CD4-positive, alpha-beta T cell treated with Interleukin-6 at 100 ng/mL for 8 hours (primary cell): Measurements from ENCODE around the gene ANAPC5.
"Not testable (repeated sequence)": the region's sequence is repeated elsewhere in the genome, so short reads cannot be mapped to it uniquely, and the experiment has no call there.

Experiments
- DNase-seq: peaks from one replicate; pipeline ENCODE4 v3.0.0-alpha.2; 2020; ENCODE audit warnings: mixed read lengths, low spot score

Gene ANAPC5

DNA sequence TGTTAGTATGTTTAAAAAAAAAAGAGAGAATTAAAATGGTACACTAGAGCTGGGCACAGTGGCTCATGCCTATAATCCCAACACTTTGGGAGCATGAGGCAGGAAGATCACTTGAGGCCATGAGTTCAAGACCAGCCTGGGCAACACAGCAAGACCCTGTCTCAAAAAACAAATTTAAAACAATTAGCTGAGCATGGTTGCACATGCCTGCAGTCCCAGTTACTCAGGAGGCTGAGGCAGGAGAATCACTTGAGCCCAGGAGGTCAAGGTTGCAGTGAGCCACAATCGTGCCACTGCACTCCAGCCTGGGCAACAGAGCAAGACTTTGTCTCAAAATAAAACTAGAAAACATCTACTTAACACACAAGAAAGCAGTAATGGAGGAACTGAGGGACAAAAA is 42.0 kb downstream of the ANAPC5 start:
- not testable (repeated sequence) for DNase-seq

DNA sequence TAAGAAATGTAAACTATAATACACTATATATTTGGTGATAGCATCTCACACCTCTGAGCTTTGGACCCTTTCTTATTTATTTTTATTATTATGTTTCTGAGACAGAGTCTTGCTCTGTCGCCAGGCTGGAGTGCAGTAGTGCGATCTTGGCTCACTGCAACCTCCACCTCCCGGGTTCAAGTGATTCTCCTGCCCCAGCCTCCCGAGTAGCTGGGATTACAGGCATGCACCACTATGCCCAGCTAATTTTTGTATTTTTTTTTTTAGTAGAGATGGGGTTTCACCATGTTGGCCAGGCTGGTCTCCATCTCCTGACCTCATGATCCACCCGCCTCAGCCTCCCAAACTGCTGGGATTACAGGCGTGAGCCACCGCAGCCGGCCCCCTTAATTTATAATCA is 44.8 kb downstream of the ANAPC5 start:
- DNase-seq = not testable (repeated sequence)

DNA sequence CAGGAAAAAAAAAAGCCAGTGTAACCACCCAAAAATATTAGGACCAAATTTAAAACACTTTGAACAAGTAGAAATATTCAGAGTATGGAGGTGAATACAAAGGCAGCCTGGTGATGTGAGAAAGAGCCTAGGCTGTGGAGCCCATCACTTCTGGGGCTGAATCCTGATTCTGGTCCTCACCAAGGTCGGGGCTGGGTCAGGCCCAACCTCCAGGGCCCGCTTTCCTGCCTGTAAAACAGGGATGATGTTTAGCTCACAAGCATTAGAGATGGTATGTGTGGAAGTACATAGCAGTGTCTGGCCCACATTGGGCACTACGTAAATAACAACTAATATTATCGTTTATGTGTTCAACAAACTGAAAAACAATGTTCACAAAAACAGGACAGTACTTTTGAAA is 47.9 kb downstream of the ANAPC5 start:
- DNase-seq = no peak

DNA sequence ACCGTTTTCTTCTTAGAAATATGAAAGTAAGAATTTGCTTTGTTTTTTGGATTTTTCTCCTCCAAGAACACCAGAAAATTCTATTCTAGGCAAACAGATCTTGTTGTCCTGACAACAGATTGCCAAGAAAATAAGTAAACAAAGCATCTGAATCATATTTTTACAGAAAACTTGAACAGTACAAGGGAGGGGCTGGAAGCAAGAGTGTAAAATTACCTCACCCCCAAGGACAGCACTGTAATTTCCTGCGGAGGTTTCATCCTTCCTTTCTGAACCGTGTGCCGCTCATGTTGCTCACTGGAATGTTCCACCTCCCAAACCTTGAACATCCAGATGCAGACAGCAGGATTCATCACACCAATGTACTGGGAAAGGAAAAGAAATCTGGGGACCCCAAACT is 50.3 kb downstream of the ANAPC5 start:
- no peak for DNase-seq

DNA sequence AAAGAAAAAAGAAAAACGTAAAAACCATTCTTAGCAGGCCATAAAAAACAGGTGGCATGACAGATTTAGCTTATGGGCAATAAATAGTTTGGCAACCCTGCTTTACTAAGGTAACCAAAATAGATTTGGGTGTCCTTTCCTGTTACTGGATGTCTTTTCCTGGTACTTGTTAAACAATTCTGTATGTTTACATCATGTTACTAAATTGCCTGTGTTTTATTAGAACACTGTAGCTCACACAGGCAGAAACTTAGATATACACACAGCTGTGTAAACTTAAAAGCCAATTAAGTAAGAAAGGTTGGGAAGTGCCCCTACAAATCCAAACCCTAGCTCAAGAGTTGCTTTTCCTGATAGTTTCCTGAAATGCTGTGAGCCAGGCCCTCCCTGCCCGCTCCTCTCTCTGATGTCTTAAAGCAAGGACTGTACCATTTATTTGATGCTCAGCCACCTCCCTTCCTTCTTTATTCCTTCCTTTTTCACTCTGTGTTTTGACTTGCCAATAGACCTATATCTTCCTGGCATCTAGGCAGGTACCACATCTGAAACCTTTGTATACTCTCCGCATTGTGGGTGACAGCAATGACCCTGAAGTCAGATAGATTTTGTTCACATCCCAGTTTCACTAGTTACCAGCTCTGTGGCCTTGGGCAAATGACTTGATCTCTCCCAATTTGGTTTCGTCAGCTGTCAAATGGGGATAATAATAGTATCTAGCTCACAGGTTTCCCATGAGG is 52.0 kb downstream of the ANAPC5 start:
- no peak for DNase-seq

DNA sequence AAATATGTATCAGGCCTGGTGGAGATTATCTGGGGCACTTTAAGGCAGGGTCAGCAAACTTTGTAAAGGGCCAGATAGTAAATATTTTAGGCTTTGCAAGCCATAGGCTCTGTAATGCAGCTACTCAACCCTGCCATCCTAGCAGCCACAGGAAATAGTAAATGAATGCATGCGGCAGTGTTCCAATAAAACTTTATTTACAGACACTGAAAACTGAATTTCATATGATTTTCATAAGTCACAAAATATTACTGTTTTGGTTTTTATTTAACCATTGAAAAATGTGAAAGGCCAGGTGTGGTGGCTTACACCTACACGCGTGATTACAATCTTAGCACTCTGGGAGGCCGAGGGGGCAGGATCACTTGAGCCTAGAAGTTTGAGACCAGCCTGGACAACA is 52.5 kb downstream of the ANAPC5 start:
- DNase-seq = no peak

DNA sequence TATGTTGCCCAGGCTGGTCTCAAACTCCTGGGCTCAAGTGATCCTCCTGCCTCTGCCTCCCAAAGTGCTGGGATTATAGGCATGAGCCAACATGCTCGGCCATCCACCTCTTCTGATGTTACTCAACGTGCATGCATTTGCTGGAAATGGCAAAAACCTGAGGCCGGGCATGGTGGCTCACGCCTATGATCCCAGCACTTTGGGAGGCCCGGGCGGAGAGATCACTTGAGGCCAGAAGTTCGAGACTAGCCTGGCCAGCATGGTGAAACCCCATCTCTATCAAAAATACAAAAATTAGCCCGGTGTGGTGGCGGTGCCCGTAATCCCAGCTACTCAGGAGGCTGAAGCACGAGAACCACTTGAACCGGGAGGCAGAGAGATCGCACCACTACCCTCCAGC is 53.8 kb downstream of the ANAPC5 start:
- not testable (repeated sequence) for DNase-seq

DNA sequence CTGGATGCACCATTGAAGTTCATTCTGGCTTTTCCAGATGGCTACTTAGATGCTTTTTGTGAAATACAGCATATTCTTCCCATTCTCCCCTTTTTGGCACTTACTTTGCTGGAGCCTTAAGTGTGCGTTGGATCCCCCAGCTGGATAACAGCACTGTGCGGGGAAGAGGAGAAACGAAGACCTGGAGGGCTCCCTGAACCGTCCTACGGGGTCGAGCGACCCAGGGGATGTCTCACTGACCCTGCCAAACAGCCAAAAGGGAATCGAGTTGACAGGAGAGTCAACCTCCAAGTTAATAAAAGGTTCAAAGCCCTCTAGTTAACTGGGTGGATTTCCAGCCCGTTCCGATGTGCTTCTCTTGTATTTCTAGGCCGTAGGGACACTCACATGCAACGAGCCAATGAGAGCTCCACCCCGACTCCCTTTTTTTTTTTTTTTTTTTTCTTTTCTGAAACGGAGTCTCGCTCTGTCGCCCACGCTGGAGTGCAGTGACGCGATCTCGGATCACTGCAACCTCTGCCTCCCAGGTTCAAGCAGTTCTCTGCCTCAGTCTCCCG is 54.7 kb downstream of the ANAPC5 start:
- DNase-seq = no peak

DNA sequence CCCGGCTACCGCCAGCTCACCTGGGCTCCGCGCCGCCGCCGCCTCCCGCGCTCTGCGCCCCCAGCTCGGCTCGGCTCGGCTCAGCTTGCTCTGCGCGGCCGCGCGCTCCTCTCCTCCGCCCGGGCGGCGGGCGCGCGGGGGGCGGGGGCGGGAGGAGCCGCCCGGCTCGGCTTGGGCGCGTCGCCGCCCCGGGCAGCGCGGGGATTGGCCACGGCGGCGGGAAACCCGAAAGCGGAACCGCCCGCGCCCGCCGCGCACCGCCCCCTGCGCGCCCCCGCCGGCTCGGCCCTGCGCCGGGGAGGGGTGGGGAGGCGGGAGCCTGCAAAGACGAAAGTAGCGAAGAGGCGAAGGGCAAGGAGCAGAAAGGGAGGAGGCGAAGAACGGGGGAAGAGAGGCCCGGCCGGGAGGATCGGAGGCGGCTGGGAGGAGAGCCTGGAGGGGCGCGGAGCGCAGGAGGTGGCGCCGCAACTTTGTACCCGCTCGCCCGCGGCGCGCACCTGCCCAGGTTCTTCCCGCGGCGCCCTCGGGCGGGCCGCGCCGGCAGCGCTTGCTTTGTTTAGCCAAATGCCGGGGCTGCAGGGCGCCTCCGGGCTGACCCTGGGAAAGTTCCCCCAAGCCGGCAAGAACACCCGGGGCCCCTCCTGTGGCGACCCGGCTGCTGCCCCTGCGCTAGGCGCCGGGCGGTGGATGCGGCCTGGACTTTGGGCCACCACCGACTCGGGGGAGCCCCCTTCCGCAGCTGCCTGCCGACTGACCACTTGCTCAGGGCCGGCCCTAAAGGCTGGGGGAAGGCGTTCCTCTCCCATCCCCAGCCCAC is 55.4 kb downstream of the ANAPC5 start, which contains the start of gene CAMKK2:
TSS of gene CAMKK2 (minus strand) at position 92 of the 817 bp plus-strand sequence. CDS start 22,183 bp downstream, outside the sequence.
- peak; percentile 83 for DNase-seq

DNA sequence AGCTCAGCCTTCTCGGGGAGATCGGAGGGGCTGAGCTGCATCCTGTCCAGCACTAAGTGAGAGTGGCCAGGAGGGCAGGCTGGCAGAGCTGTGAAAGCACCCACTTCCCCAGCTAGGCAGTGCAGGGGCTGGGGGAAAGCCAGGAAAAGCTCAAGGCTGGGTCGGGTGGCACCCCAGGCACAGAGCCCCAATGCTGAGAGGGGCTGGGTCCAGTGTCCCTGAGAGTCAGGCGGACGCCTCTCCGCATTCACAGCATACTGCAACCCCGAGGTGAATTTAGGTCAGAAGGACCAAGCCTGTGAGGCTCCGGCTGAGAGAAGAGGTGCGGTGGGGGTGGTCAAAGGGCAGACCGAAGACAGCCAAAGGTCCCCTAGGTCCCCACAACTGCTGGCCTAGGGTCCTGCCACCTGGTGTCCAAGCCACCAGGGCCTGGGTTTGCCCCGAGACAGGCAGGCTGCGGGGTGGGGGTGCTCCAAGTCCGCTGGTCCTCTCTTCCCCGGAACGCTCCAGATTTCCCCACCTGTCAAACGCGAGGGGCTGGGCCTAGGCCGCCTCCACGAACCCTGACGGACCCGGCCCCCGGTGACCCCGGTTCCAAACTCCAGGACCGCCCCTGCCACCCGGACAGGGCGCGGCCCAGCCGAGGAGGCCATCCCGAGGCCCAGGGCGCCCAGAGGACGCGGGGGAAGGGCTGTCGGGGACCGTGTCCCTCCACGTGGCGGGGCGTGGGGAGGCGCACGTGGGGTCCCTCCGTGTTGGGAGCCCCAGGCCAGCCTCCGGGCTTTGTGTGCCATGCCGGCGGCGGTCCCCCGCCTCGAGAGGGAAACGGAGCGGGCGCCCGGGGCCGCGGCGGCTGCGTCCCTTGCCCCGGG is 56.2 kb downstream of the ANAPC5 start:
- DNase-seq = peak; percentile 7

DNA sequence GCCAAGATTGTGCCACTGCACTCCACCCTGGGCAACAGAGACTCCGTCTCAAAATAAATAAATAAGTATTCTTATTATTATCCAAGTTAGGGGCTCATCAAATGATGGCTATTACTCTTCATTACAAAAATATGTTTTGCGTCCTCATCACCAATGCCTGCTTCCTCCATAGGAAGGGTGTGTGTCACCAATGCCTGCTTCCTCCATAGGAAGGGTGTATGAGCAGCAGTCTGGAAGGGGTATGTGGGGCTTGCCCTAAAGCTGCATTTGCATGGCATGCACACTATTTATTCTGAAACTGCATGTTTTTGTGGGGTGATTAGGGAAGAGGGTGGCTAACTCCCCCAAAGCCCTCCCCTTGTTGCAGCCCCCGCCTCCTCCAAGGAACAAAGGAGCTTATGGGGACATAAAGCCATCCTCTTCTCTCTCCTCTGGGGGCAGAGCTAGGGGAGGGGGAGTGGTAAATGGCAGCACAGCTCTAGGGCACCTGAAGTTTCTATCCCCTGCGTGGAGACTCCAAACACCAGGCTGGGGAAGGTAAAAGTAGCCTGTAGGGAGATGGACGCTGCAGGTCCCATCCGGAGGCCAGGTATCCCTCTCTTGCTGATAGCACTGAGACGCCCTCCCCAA is 57.0 kb downstream of the ANAPC5 start:
- no peak for DNase-seq

DNA sequence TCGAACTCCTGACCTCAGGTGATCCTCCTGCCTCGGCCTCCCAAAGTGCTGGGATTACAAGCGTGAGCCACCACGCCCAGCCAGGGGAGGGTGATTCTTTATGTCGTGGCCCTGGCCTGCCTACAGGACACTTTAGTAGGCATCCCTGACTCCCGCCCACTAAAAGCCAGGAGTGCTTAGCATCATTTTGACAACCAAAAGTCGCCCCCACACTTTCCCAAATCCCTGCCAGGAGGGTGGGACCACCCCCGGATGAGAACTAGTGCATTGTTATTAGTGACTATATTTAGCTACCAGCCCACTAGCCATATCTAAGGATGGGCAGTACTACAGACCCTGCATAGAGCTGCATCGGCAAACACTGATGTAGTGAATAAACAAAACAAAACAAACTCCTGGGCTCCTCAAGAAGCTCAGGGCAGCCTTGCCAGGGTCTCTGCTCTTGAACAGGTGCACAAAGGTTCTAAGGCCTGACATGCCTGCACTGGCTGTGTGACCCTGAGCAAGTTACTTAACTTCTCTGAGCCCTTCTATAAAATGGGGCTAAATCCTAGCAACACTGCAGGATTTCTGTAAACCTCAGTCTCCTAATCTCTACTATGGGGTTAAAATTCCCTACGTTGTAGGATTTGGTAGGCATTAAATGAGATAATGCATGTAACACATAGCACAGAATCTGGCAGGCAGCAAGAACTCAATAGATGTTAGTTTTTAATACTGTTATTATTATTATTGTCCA is 57.9 kb downstream of the ANAPC5 start:
- DNase-seq = no peak

DNA sequence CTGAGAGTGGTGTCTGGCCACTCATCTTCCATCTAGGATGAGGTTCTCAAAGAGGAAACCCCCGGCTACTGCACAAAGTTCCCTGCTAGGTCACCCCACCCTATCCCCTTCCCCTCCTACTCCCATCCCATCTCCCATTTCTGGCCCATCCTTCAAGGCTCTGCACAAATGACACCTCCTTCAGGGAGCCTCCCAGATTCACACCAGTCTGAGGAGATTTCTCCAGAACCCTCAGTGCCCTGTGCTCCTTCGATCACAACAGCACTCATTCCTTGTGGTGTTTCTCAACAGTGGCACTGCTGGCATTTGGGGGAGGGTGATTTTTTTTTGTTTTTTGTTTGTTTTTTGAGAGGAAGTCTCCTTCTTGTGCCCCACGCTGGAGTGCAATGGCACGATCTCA is 58.6 kb downstream of the ANAPC5 start:
- no peak for DNase-seq

DNA sequence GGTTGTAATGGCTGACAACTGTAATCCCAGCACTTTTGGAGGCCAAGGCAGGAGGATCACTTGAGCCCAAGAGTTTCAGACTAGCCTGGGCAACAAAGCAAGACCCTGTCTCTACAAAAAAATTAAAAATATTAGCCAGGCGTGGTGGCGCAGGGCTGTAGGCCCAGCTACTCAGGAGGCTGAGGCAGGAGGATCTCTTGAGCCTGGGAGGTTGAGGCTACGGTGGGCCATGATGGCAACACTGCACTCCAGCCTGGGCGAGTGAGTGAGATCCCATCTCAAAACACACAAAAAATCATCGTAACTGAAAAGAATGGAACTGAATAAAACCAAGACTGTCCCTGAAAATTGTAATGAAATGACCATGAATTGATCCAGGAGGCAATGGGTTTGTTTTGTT is 61.8 kb downstream of the ANAPC5 start:
- no peak for DNase-seq

DNA sequence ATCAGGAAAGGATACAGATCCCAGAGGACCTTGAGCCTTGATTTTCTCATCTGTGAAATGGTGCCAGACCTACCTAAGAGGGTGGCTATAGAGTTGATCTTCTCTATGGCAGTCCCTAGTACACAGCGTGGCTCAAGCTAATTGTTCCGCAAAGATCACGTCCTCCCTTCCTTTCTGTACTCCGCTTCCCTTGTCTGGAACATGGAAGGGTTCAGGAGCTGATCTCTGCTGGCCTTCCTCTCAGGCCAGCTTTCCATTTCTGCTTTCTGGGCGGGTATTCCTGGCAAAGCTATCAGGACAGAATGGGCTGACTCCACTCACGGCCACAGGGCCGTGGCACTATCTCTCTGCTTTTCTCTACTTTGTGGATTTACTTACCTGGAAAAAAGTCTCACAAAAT is 62.2 kb downstream of the ANAPC5 start:
- DNase-seq = no peak

DNA sequence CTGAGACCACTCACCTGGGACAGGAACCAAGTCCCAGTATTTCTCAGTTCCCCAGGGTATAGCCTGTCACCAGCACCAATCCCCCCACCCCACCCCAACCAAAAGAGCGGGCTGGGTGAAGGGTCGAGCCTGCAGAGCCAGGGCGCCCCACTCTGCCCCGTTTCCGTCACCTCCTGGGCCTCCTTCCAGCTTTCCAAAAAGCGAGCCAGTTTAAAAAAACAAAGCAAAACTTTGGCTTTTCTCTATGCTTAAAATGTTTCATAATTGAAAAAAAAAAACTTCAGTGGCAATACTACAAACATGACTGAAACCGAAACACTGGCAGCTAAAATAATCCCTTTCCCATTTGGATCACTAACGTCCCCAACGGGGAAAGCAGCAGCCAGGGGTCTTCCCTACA is 63.2 kb downstream of the ANAPC5 start:
- no peak for DNase-seq

DNA sequence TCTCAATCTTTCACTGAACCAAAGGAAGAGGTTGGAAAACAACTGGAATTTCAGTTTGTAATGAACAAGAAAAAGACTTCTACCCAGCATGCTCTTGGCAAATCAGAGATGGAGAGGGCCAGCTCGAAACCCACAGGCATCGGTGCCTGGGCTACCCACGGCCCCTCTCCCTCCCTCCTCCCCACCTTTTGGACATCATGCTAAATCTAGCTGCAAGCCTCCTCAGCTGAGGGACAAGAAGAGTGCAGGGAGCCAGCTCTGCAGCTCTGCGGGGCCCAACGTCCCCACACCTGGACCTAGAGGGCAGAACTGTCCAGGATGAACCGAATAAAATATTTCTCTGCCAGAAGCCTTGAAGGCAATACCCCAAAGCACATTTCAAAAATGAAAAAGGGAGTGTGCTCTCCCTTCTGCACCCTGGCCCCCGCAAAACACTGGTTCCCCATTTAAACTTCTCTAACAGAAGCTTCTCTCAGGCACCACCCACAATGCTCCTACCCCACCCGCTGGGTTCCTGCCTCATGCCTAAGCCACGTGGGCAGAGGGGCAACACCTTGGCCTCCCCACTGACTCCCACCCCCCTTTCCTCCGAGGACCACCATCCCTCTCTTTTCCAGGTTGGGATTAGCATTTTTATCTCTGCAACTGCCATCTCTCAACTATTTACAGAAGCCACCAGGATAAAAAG is 63.9 kb downstream of the ANAPC5 start:
- DNase-seq = no peak

DNA sequence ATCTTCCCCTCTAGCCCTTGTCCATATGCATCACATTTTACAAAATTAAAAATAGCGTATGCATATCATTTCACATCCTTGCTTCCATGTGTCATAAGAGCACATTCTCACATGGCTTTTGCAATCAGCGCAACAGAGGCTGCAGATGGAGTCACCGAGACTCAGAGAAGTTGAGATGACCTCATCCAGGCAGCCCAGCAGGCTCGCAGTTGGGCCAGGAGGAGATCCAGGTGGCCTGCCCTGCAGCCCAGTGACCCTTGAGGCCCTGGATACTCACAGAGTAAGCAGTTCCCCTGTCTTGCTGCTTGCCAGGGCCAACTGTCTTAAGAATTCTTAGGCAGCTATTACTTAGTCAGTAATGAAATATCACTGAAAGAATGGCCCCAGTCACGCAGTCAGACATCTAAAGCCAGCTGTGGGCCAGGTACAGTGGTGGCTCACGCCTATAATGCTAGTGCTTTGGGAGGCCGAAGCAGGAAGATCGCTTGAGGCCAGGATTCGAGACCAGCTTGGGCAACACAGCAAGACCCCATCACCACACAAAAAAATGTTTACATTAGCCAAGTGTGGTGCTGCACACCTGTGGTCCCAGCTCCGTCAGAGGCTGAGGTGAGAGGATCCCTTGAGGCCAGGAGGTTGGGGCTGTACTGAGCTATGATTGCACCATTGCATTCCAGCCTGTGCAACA is 64.8 kb downstream of the ANAPC5 start:
- no peak for DNase-seq

DNA sequence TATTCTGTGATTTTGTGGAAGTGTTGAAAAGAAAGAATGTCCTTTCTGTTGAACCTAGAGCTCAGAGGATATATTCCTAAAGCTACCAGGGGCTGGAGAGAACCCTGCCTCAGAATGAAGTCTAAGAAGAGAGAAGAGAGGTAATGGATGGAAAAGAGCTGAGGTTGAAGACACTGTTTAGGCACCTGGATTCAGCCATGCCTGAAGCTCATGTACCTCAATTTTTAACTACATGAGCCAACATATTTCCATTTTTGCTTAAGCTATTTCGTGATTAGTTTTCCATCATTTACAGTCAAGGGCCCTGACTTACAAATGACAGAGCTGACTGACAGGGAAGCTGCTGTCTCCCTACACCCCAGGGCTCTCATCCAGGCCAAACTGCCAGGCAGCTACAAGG is 66.4 kb downstream of the ANAPC5 start:
- no peak for DNase-seq
